Uterus (tissue), 2 donors: ENCODE results near the gene MIDN.

Experiments
- CTCF ChIP-seq, 4 experiments: fragments of 200-600 bp in 2 of 4; fragments of 450-650 bp in 2 of 4; sonication (generic) in 2 of 4; IDR thresholded peaks; one replicate each; pipeline ENCODE4 v1.5.1; 2016 to 2019; ENCODE audit warnings: antibody characterized with exemption in 4 of 4, mild to moderate bottlenecking in 2 of 4, moderate library complexity in 1 of 4
- POLR2A ChIP-seq, 2 donors: fragments of 450-650 bp; IDR thresholded peaks; one replicate each; pipeline ENCODE4 v1.6.1; 2016; ENCODE audit warnings: antibody characterized with exemption in 2 of 2, mild to moderate bottlenecking in 1 of 2, moderate library complexity in 1 of 2

- TF ChIP-seq POLR2A (IDR thresholded peaks at IDR 0.05) (no peak), CTCF (IDR thresholded peaks at IDR 0.05) (no peak)
Observed at GRCh38 chr19:1220477-1220930, 27.9 kb upstream of the MIDN start.
